K562 (cell line): ENCODE results near the gene ACVR1C. TPM values are rescaled to one million over a fixed set of nuclear protein-coding genes. Genes with fewer than 3 reads are reported as not detected.

Experiments
- ATF6 ChIP-seq: sonication (generic); formaldehyde crosslinking; IDR thresholded peaks from 2 replicates; pipeline ENCODE4 v1.4.0; 2020; ENCODE audit warnings: mild to moderate bottlenecking, missing genetic modification reagents
- BRF2 ChIP-seq: IDR thresholded peaks from 3 replicates; pipeline ENCODE4 v1.6.1; 2011; ENCODE audit warnings: borderline replicate concordance, mild to moderate bottlenecking; ENCODE audit not compliant: insufficient read length, insufficient read depth
- CTBP1 ChIP-seq: fragments of 450-650 bp; IDR thresholded peaks from 2 replicates; pipeline ENCODE4 v1.6.1; 2016; ENCODE audit warnings: borderline replicate concordance
- CTCF ChIP-seq, 3 experiments: IDR thresholded peaks in 2 of 3; conservative IDR thresholded peaks in 1 of 3; 2 replicates each; pipeline ENCODE4 v1.5.1; 2011 to 2012; ENCODE audit warnings: low read length in 3 of 3, mild to moderate bottlenecking in 3 of 3, control low read depth in 2 of 3, improper control_type of control experiment in 1 of 3, inconsistent platforms in 1 of 3, low read depth in 1 of 3, mixed read lengths in 1 of 3, moderate library complexity in 1 of 3; ENCODE audit not compliant: insufficient read depth in 2 of 3
- E2F8 ChIP-seq: fragments of 450-650 bp; IDR thresholded peaks from 2 replicates; pipeline ENCODE4 v1.7.1; 2018; ENCODE audit warnings: mild to moderate bottlenecking, low read depth; ENCODE audit not compliant: partially characterized antibody
- L3MBTL2 ChIP-seq: fragments of 450-650 bp; IDR thresholded peaks from 2 replicates; pipeline ENCODE4 v1.6.1; 2016; ENCODE audit warnings: mild to moderate bottlenecking, moderate library complexity
- MAZ ChIP-seq, 2 experiments: fragments of 450-650 bp in 1 of 2; sonication (generic) in 1 of 2; formaldehyde crosslinking; IDR thresholded peaks in 1 of 2; conservative IDR thresholded peaks in 1 of 2; 2 replicates each; pipeline versions ENCODE4 v1.4.0 to v1.5.0; 2020; ENCODE audit warnings: mild to moderate bottlenecking in 1 of 2, missing genetic modification reagents in 1 of 2
- NFIC ChIP-seq: fragments of 450-650 bp; IDR thresholded peaks from 2 replicates; pipeline ENCODE4 v1.6.1; 2017; ENCODE audit warnings: mild to moderate bottlenecking, inconsistent platforms
- RBM14 ChIP-seq: fragments of 200-400 bp; formaldehyde crosslinking; IDR thresholded peaks from 2 replicates; pipeline ENCODE4 v1.6.1; 2018; ENCODE audit warnings: low read depth, mild to moderate bottlenecking, low read length, moderate library complexity, borderline replicate concordance; ENCODE audit not compliant: insufficient read depth
- SMC3 ChIP-seq: conservative IDR thresholded peaks from 2 replicates; pipeline ENCODE4 v1.6.1; 2011; ENCODE audit warnings: low read depth, low read length, improper control_type of control experiment; ENCODE audit not compliant: insufficient read depth
- SRSF9 ChIP-seq: fragments of 200-400 bp; formaldehyde crosslinking; IDR thresholded peaks from 2 replicates; pipeline ENCODE4 v1.6.1; 2017; ENCODE audit warnings: low read depth, low read length, borderline replicate concordance
- ZFP91 ChIP-seq: sonication (generic); formaldehyde crosslinking; IDR thresholded peaks from 2 replicates; pipeline ENCODE4 v1.8.0; 2022; ENCODE audit warnings: mild to moderate bottlenecking, missing genetic modification reagents
- ZNF212 ChIP-seq: fragments of 450-650 bp; formaldehyde crosslinking; IDR thresholded peaks from 2 replicates; pipeline ENCODE4 v1.4.0; 2020; ENCODE audit warnings: mild to moderate bottlenecking
- ZNF232 ChIP-seq: sonication (generic); formaldehyde crosslinking; IDR thresholded peaks from 2 replicates; pipeline ENCODE4 v1.8.0; 2022; ENCODE audit warnings: mild to moderate bottlenecking, missing genetic modification reagents
- ZNF511 ChIP-seq: sonication (generic); formaldehyde crosslinking; IDR thresholded peaks from 2 replicates; pipeline ENCODE4 v1.8.0; 2022; ENCODE audit warnings: mild to moderate bottlenecking, missing genetic modification reagents
- ZNF77 ChIP-seq: fragments of 250-450 bp; sonication (Bioruptor Pico); IDR thresholded peaks from 2 replicates; pipeline ENCODE4 v1.5.0; 2020
- ZZZ3 ChIP-seq: fragments of 450-650 bp; IDR thresholded peaks from 2 replicates; pipeline ENCODE4 v1.6.1; 2016; ENCODE audit warnings: antibody characterized with exemption, mild to moderate bottlenecking, moderate library complexity
- polyA plus RNA-seq, 8 experiments: library from polyadenylated mRNA; depleted of rRNA in 4 of 8; stranded (reverse) in 5 of 8; unstranded in 3 of 8; fragments of >200 nt; fragmentation: Nextera tagmentation in 2 of 8; fragmentation: Illumina TruSeq in 1 of 8; extraction: Ambion mirVana in 2 of 8; extraction: Trizol in 1 of 8; gene quantifications; 2 replicates each; pipeline versions ENCODE4 v1.2.1 to v1.2.3, GENCODE V29; 2011 to 2014; ENCODE audit warnings: inconsistent platforms in 1 of 8, missing spikeins in 1 of 8
- total RNA-seq, 7 experiments: library from RNA; depleted of rRNA in 6 of 7; stranded (reverse); fragments of >200 nt in 6 of 7; fragmentation: Illumina TruSeq in 2 of 7; extraction: Trizol in 2 of 7; gene quantifications; 2 replicates each; pipeline versions ENCODE4 v1.2.1 to v1.2.3, GENCODE V29; 2011 to 2021; ENCODE audit warnings: low replicate concordance in 1 of 7

ACVR1C gene
- total and polyA plus RNA-seq, 9 of the 15 experiments (the other 6 are each of a cell fraction or from before 2014, with no cell fraction given), result 0.05 to 0.58 (median 0.28) TPM

GRCh38 chr2:157596992-157597681 is 31.5 kb downstream of the ACVR1C start (continued):
- TF ChIP-seq ZFP91 (CRISPR knock-in tag) (no peak), ATF6 (CRISPR knock-in tag) (no peak), ZNF212 (CRISPR knock-in tag) (no peak), BRF2 (no peak), CTCF (IDR thresholded peaks at IDR 0.05 in 2 of 3, conservative IDR thresholded peaks at IDR 0.05 in 1 of 3; ENCODE audit: insufficient read depth in 2 of 3, low read depth in 1 of 3, low read length in 3 of 3) (peak; percentile 56 to 63 (median 60)), MAZ (CRISPR knock-in tag; conservative IDR thresholded peaks at IDR 0.05 in 1 of 2, IDR thresholded peaks at IDR 0.05 in 1 of 2) (peak in 1 of 2 experiments; percentile 19; a peak in 1 of 4 replicates), RBM14 (no peak), L3MBTL2 (no peak), ZZZ3 (no peak), NFIC (peak; percentile 79), CTBP1 (no peak), ZNF232 (CRISPR knock-in tag) (no peak), ZNF77 (CRISPR knock-in tag) (no peak), SRSF9 (no peak), SMC3 (peak; percentile 32; the same call in 1 of the 2 replicates), E2F8 (no peak), ZNF511 (CRISPR knock-in tag) (no peak)
